ENCODE results near the gene DBF4.

The DBF4 gene

GRCh38 chr7:87948371-87948770, 72.1 kb downstream of the DBF4 start:
- no peak for DNase-seq (ENCODE audit: low read depth in 2 of 2)
